Measurements from ENCODE around the gene MYCBP2.

- no peak for TF ChIP-seq PHF8 (IDR thresholded peaks at IDR 0.05; ENCODE audit: borderline replicate concordance, low read depth)
- no peak for TF ChIP-seq POLR2A (IDR thresholded peaks at IDR 0.05; ENCODE audit: low read length)
- TF ChIP-seq RFX5 (IDR thresholded peaks at IDR 0.05), result no peak
- no peak for TF ChIP-seq PBX3 (IDR thresholded peaks at IDR 0.05)
- TF ChIP-seq CEBPB (IDR thresholded peaks at IDR 0.05), result no peak
Observed at GRCh38 chr13:77349365-77349764, 22.5 kb upstream of the MYCBP2 start.
